Measurements from ENCODE around the gene KCNC2. TPM values are rescaled to one million over a fixed set of nuclear protein-coding genes. Genes with fewer than 3 reads are reported as not detected.
A peak's percentile ranks its signal among the peaks of the same experiment; 100 is the strongest.

The KCNC2 gene
- total RNA-seq = under 0.01 TPM in 1 of 2 replicates, not detected in the other

GRCh38 chr12:75209812-75210138 is at the start of gene KCNC2:
Gene KCNC2 (minus strand): TSS chr12:75209839.
- Histone ChIP-seq H3K36me3 (ENCODE audit: control insufficient read depth, insufficient read depth, low read length) (no peaks in the 10 kb centered on the region), H3K27me3 (ENCODE audit: control insufficient read depth, insufficient read depth, low read length) (peaks cover 25% of the 10 kb centered on the region), H3K4me3 (ENCODE audit: low read depth, low read length) (no peak within 1 kb of the TSS)
- DNase-seq (ENCODE audit: low read depth) (no peak), FAIRE-seq (no peak)
- TF ChIP-seq, protein P1, sequence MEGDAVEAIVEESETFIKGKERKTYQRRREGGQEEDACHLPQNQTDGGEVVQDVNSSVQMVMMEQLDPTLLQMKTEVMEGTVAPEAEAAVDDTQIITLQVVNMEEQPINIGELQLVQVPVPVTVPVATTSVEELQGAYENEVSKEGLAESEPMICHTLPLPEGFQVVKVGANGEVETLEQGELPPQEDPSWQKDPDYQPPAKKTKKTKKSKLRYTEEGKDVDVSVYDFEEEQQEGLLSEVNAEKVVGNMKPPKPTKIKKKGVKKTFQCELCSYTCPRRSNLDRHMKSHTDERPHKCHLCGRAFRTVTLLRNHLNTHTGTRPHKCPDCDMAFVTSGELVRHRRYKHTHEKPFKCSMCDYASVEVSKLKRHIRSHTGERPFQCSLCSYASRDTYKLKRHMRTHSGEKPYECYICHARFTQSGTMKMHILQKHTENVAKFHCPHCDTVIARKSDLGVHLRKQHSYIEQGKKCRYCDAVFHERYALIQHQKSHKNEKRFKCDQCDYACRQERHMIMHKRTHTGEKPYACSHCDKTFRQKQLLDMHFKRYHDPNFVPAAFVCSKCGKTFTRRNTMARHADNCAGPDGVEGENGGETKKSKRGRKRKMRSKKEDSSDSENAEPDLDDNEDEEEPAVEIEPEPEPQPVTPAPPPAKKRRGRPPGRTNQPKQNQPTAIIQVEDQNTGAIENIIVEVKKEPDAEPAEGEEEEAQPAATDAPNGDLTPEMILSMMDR (IDR thresholded peaks at IDR 0.05; ENCODE audit: insufficient read depth, low read length, severe bottlenecking) = no peak

- DNase-seq (ENCODE audit: low read depth) (no peak), FAIRE-seq (no peak)
- Histone ChIP-seq H3K4me3 (ENCODE audit: low read depth, low read length) (no peak overlapping the region), H3K27me3 (ENCODE audit: control insufficient read depth, insufficient read depth, low read length) (no peaks in the 10 kb centered on the region), H3K36me3 (ENCODE audit: control insufficient read depth, insufficient read depth, low read length) (no peaks in the 10 kb centered on the region)
- TF ChIP-seq, protein P1 (IDR thresholded peaks at IDR 0.05; ENCODE audit: insufficient read depth, low read length, severe bottlenecking) = no peak
Observed at GRCh38 chr12:75259143-75259542, 49.5 kb upstream of the KCNC2 start.

- Histone ChIP-seq H3K4me3 (ENCODE audit: low read depth, low read length) (no peak overlapping the region), H3K27me3 (ENCODE audit: control insufficient read depth, insufficient read depth, low read length) (no peaks in the 10 kb centered on the region)
- no peak for FAIRE-seq
Observed at GRCh38 chr12:75257510-75257909, 47.9 kb upstream of the KCNC2 start.

GRCh38 chr12:75245108-75245507 is 35.5 kb upstream of the KCNC2 start:
- Histone ChIP-seq H3K27me3 (ENCODE audit: control insufficient read depth, insufficient read depth, low read length) (no peaks in the 10 kb centered on the region), H3K4me3 (ENCODE audit: low read depth, low read length) (no peak overlapping the region), H3K36me3 (ENCODE audit: control insufficient read depth, insufficient read depth, low read length) (no peaks in the 10 kb centered on the region)
- FAIRE-seq (no peak), DNase-seq (ENCODE audit: low read depth) (no peak)
- TF ChIP-seq, protein P1 (IDR thresholded peaks at IDR 0.05; ENCODE audit: insufficient read depth, low read length, severe bottlenecking) = no peak

More at GRCh38 chr12:75257510-75257909, 47.9 kb upstream of the KCNC2 start:
- no peak for DNase-seq (ENCODE audit: low read depth)
- H3K36me3 ChIP-seq (ENCODE audit: control insufficient read depth, insufficient read depth, low read length) = no peaks in the 10 kb centered on the region
- TF ChIP-seq, protein P1 (IDR thresholded peaks at IDR 0.05; ENCODE audit: insufficient read depth, low read length, severe bottlenecking) = no peak

- FAIRE-seq (no peak), DNase-seq (ENCODE audit: low read depth) (no peak)
- Histone ChIP-seq H3K27me3 (ENCODE audit: control insufficient read depth, insufficient read depth, low read length) (no peaks in the 10 kb centered on the region), H3K36me3 (ENCODE audit: control insufficient read depth, insufficient read depth, low read length) (no peaks in the 10 kb centered on the region), H3K4me3 (ENCODE audit: low read depth, low read length) (no peak overlapping the region)
- TF ChIP-seq, protein P1 (IDR thresholded peaks at IDR 0.05; ENCODE audit: insufficient read depth, low read length, severe bottlenecking) = no peak
Observed at GRCh38 chr12:75239987-75240386, 30.3 kb upstream of the KCNC2 start.

GRCh38 chr12:75236206-75236605 is 26.6 kb upstream of the KCNC2 start:
- Histone ChIP-seq H3K4me3 (ENCODE audit: low read depth, low read length) (no peak overlapping the region), H3K36me3 (ENCODE audit: control insufficient read depth, insufficient read depth, low read length) (no peaks in the 10 kb centered on the region), H3K27me3 (ENCODE audit: control insufficient read depth, insufficient read depth, low read length) (no peaks in the 10 kb centered on the region)
- peak; percentile 50 for DNase-seq (ENCODE audit: low read depth)
- no peak for FAIRE-seq
- TF ChIP-seq, protein P1 (IDR thresholded peaks at IDR 0.05; ENCODE audit: insufficient read depth, low read length, severe bottlenecking) = no peak

All from bronchial epithelial cell (primary cell).